ENCODE results near the gene TGM1.

The TGM1 gene

DNA sequence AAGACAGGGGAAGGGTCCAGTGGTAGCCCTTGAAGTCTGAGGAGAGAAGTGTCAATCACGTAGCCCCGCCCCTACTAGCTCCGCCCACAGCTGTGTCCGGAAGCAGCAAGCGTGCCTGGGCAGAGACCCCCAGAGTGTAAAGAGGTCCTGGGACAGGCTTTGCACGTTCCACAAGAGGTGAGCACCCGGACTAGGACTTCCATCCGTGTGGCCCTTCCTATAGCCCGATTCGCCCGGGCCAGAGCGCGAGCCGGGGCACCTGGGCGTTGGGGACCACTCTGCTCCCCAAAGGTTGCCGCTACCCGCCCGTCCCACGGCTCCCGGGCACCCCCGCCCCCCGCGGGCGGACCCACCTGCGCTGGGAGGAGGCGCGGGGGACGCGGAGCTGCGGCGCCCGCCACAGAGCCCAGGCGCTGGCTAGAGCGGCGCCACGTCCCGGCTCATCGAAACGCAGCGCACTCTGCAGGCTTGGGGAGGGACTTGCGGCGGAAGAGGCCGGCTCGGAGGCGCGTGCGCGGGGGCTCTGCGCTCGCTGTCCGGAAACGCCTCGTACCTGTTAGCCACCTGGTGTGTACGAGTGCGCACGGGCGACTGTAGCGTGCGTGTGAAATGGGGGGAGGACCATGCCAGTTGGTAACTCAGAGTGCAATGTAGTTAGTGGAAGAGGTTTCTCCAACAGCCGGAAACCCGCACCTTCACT, 8.3 kb upstream of the TGM1 start, which contains the start of gene RABGGTA:
RABGGTA (minus strand) TSS at position 464 of the 700 bp plus-strand sequence. CDS start 482 bp downstream, outside the sequence.
- DNase-seq (ENCODE audit: low read depth): peak; percentile 87

GRCh38 chr14:24270537-24271133, 7.7 kb upstream of the TGM1 start:
- DNase-seq (ENCODE audit: low read depth): no peak

DNA sequence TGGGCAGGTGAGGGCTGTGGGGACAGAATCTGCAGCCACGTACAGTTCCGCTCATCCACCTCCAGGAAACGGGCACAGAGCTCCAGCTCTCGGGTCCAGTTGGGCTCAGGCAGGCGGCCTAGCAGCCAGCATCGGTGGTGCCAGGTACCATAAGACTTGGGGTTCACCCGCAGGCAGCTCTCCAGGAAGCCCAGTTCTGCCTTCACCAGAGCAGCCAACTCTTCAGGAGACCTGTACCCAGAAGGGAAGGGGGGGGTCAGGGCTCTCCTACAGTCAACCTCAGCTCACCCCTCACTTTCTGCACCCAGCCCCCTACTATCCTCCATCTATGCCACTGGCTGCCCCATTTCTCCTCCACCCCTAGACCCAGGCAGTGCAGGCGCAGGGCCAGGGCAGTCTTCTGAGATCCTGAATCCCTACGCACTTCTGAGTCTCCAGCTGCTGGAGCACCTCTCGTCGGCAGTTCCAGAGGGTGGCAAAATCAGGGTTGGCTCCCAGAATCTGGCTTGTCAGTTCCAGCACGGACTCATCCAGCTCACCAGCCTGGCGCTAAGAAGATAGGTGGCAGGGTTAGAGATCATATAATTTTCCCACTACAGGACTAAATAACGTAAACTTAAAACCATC, 7.0 kb upstream of the TGM1 start:
- no peak for DNase-seq (ENCODE audit: low read depth)

- no peak for DNase-seq (ENCODE audit: low read depth)
Observed at GRCh38 chr14:24269368-24269767, 6.4 kb upstream of the TGM1 start.

DNA sequence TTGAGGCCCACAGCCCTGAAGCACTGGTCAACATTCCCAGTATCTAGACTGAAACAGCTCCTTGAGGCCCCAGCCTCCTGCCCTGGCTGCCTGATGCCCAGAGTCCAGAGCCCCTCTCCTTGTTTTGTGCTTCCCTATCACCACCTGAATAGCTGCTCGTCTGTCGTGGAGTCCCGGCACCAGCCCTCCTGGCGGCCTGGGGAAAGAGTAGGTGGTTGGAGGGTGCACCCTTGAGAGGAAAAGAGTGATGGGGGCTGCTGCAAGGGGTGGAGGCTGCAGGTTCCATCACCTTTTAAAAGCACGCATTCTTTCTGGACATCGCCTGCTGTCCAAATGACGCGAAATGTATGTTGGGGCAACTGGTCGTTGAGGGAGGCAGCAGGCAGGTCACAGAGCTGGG, 5.2 kb upstream of the TGM1 start:
- DNase-seq (ENCODE audit: low read depth): no peak

DNA sequence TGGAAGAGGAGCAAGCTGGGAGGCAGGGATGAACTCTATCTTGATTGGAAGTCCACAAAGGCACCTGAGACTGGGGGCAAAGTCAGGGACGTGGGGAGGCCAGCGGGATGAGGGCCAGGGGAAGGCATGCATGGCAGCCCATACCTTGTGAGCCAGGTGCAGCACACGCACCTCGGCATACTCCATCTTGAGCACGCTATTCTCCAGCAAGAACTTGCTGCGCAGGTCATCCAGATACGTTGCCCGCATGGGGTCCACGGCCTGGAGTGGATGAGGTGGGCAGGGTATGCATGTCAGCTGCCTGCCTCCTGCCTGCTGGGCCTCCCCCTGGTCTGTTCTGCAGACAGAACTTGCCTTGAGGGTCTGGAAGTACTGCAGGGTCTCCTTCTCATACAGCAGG, 4.5 kb upstream of the TGM1 start:
- DNase-seq (ENCODE audit: low read depth): no peak

GRCh38 chr14:24266344-24267244, 3.6 kb upstream of the TGM1 start:
- DNase-seq (ENCODE audit: low read depth): no peak

- no peak for DNase-seq (ENCODE audit: low read depth)
Observed at GRCh38 chr14:24264298-24264697, 1.3 kb upstream of the TGM1 start.

DNA sequence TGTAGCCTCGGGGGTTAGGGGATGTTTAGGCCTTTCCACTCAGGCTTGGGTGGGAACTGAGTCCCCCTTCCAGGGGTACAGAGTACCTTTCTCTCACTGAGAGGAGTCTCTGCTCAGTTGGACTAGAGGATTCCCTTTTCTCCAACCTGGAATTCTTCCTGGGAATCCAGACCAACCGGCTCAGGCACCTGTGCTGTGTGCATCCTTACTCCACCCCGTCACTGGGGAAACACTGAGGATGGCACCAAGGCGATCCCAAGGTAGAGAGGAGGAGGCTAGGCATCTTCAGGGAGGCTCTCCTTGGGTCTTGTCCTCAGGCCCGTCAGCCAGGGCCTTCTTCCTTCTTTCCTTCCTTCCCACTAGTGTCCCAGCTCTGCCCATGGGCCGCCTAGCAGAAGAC, 871 bp upstream of the TGM1 start:
- no peak for DNase-seq (ENCODE audit: low read depth)

GRCh38 chr14:24261969-24262327, 1.0 kb downstream of the TGM1 start:
- DNase-seq (ENCODE audit: low read depth): no peak

- DNase-seq (ENCODE audit: low read depth): no peak
Observed at GRCh38 chr14:24261256-24261968, 1.6 kb downstream of the TGM1 start.

GRCh38 chr14:24260780-24261157, 2.2 kb downstream of the TGM1 start:
- DNase-seq (ENCODE audit: low read depth): no peak

DNA sequence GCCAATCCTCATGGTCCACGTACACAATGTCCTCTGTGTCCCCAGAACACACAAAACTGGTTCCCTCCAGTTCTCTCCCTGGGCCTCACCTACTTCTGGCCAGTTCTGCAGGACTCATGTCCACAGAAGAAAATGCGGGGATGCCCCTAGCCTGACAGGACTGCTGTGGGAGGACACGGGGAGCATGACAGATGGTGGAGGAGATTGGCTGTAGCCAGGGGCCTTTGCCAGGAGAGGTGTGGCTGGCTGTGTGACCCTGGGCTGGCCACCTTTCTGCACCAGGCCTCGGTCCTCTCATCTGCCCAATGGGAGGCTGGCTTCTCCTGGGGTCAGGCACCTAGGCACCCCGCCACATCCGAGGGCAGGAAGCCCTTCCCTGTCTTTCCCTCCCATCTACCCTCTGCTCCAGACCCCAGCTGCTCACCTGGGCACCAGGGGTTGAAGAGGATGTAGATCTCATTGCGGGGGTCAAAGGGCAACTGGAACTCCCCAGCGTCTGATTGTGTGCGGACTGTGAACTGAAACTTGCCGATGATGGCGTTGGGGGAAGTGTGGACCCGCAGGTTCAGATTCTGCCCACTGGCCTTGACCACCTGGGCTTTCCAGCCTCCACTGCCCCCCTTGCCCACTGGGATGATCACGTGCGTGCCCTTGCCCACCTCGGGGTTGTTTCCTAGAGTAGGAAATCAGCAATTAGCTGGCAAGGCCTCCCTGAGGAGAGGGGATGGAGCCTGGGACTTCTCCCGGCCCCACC, 2.8 kb downstream of the TGM1 start:
- no peak for DNase-seq (ENCODE audit: low read depth)

DNA sequence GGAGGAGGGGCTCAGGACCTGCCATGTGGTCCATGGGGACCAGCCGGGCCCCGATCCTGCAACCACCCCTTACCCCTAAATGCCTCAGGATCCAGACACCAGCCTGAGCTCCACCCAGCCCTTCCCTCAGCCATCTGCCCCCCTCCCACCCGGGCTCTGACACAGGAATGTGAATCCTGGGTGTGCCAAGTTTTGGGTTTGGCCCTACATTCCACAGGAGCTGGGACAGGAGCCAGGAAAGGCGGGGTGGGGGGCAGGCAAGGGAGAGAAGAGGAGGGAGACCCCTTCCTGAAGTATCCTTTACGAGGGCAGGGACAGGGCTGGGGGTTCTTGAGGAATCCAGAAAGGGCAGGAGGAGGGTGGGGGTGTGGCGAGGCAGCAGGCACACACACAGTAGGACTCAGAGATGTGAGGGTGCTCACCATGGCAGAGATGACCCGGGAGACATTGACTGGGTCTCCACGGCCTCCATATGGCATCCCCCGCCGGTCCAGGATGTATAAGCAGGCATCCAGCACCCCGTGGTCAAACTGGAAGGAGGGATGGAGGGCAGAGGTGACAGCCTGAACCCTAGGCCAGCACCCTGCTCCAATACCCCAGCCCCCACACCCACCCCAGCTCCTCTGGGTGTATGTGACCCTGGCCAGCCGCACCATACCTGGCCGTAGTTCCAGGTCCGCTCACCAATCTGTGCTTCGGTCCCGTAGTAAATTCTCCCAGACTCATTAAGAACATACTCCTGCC, 3.5 kb downstream of the TGM1 start:
- DNase-seq (ENCODE audit: low read depth): no peak

DNA sequence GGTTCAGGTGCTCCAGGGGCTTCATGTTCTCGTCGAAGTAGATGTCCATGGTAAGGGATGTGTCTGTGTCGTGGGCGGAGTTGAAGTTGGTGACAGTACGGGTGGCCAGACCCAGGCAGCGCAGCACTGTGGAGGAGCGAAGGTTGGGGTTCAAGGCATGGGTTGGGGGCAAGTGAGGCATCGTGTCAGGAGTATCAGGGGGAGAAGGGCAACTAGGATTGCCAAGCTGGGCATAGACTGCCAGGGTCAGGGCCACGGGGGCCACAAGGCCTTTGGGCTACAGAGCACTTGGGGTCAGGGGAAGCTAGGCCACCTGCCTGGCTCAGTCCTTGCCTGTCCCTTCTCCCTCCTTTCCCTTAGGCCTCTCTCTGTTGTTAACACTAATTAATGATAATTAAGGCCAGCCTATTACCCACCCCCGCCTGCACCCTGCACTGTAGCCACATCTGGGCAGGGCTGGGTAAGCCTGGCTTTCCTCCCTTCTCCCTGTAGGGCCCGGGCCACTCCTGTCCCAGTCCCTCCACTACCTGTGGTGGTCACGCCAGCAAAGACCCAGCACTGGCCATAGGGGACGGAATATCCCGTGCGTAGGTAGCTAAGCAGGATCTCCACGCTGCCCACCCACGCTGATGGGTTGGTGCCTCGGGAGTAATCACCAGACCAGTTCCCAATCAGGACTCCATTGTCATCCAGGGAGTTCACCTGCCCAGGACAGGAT, 4.3 kb downstream of the TGM1 start:
- DNase-seq (ENCODE audit: low read depth): no peak

DNA sequence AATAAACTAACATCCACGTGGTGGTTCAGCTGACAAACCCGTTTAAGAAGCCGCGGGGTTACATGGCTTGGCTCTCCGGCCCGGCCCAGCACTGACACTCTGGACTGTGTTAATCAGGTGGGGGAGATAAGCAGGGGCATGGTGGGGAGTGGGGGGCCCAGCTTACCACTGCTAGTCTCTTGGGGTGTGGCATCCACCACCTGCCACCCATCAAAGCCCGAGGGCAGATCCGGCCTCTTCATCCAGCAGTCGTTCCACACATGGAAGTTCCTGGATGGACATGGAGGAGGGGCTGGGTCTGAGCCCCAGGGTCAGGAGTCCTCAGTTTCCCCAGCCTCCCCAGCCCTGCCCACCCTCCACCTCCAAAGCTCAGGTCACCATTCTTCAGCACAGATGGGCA, 4.9 kb downstream of the TGM1 start:
- DNase-seq (ENCODE audit: low read depth): no peak

GRCh38 chr14:24256960-24257359, 6.0 kb downstream of the TGM1 start:
- DNase-seq (ENCODE audit: low read depth): no peak

GRCh38 chr14:24255931-24256711, 6.9 kb downstream of the TGM1 start:
- DNase-seq (ENCODE audit: low read depth): no peak

DNA sequence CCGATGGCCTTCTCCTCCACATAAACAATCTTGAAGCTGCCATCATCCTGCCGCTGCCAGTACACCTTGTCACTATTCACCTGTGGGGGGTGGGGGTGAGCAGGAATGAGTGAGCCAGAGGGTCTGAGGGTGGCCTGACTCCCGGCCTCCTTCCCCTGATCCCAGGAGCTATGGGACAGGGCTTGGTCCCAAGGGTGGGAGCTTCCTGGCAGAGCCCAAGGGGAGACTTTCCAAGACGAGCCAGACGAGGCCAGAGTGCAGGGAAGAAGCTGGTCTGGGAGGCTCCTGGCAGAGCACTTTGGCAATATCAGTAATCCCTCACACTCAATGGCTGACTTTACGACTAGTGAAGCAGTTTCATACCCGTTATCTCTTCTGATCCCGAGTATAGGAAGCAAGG, 7.5 kb downstream of the TGM1 start:
- no peak for DNase-seq (ENCODE audit: low read depth)

Data from T-helper 22 cell (primary cell).